A549 (cell line): ENCODE data around the gene CASK. TPM values are rescaled to one million over a fixed set of nuclear protein-coding genes. Genes with fewer than 3 reads are reported as not detected.
A peak's percentile ranks its signal among the peaks of the same experiment; 100 is the strongest.

Source experiments
- ATAC-seq, 2 experiments: fragments of 200-7000 bp in 1 of 2; fragments of >200 bp in 1 of 2; cut with Nextera tagmentation in 1 of 2; cut with Tn5 transposase in 1 of 2; 3 replicates each; pipeline versions ENCODE4 v1.8.0 to v1.9.1; 2018 to 2020; ENCODE audit warnings: mild to moderate bottlenecking in 1 of 2, moderate library complexity in 1 of 2
- CTCF ChIA-PET: fragments of 300-600 bp; sonication (Branson Sonifier 250); formaldehyde crosslinking; extraction: SDS; loops from one replicate; lab custom pipeline; 2021; ENCODE audit warnings: antibody characterized with exemption, inconsistent platforms; lab: Yijun Ruan, JAX
- POLR2A ChIA-PET: fragments of 350-600 bp; formaldehyde crosslinking; extraction: SDS; loops from one replicate; lab custom pipeline; 2021; ENCODE audit warnings: antibody characterized with exemption, inconsistent platforms; lab: Yijun Ruan, JAX
- DNase-seq, 2 experiments: peaks; one replicate each; pipeline versions ENCODE4 v3.0.0 to v3.0.0-alpha.2; 2011 to 2016; ENCODE audit warnings: low read depth in 1 of 2, low spot score in 1 of 2
- FAIRE-seq: peaks from 2 replicates; lab custom pipeline; 2011; peaks lifted over from hg19 to GRCh38; lab: Jason Lieb, UNC
- H3K27ac ChIP-seq, 2 experiments: fragments of >200 bp; sonication (Bioruptor Twin); formaldehyde crosslinking; 3 replicates each; pipeline ENCODE4 v1.5.1; 2016 to 2017
- H3K4me1 ChIP-seq: fragments of >200 bp; sonication (Bioruptor Twin); formaldehyde crosslinking; 3 replicates; pipeline ENCODE4 v1.6.1; 2016
- H3K4me2 ChIP-seq: fragments of >200 bp; sonication (Bioruptor Twin); formaldehyde crosslinking; 3 replicates; pipeline ENCODE4 v1.6.1; 2016
- H3K4me3 ChIP-seq: fragments of >200 bp; sonication (Bioruptor Twin); formaldehyde crosslinking; 3 replicates; pipeline ENCODE4 v1.5.1; 2016
- H3K9me3 ChIP-seq: fragments of >200 bp; sonication (Bioruptor Twin); formaldehyde crosslinking; 3 replicates; pipeline ENCODE4 v1.6.1; 2016
- CBX8 ChIP-seq: fragments of 200-600 bp; sonication (generic); IDR thresholded peaks from 2 replicates; pipeline ENCODE4 v1.6.1; 2016
- EP300 ChIP-seq, 2 experiments: fragments of >200 bp; sonication (Bioruptor Twin); formaldehyde crosslinking; IDR thresholded peaks; 2 replicates in 1 of 2; 3 replicates in 1 of 2; pipeline ENCODE4 v1.6.1; 2016 to 2017
- HDAC2 ChIP-seq: fragments of 200-600 bp; sonication (generic); IDR thresholded peaks from 2 replicates; pipeline ENCODE4 v1.6.1; 2016
- HES2 ChIP-seq: fragments of >200 bp; sonication (Bioruptor Twin); formaldehyde crosslinking; IDR thresholded peaks from 2 replicates; pipeline ENCODE4 v1.6.1; 2016
- HEYL ChIP-seq: fragments of 250-450 bp; sonication (Bioruptor Pico); IDR thresholded peaks from 2 replicates; pipeline ENCODE4 v1.8.0; 2021; ENCODE audit warnings: mild to moderate bottlenecking, moderate library complexity
- HOXA7 ChIP-seq: fragments of 250-450 bp; sonication (Bioruptor Pico); IDR thresholded peaks from 2 replicates; pipeline ENCODE4 v1.5.0; 2020; ENCODE audit warnings: mild to moderate bottlenecking, moderate library complexity
- HOXB13 ChIP-seq: fragments of 250-450 bp; sonication (Bioruptor Pico); IDR thresholded peaks from 2 replicates; pipeline ENCODE4 v1.5.0; 2020; ENCODE audit warnings: low read depth, mild to moderate bottlenecking, moderate library complexity
- JUN ChIP-seq, 2 experiments: fragments of >200 bp; sonication (Bioruptor Twin); formaldehyde crosslinking; IDR thresholded peaks; 2 replicates in 1 of 2; 3 replicates in 1 of 2; pipeline ENCODE4 v1.6.1; 2016 to 2017
- PHF8 ChIP-seq: fragments of 200-600 bp; sonication (generic); IDR thresholded peaks from 2 replicates; pipeline ENCODE4 v1.6.1; 2016; ENCODE audit warnings: low read depth, mild to moderate bottlenecking, antibody characterized with exemption, moderate library complexity, borderline replicate concordance
- RAD21 ChIP-seq, 2 experiments: fragments of >200 bp in 1 of 2; sonication (Bioruptor Twin) in 1 of 2; formaldehyde crosslinking in 1 of 2; IDR thresholded peaks in 1 of 2; conservative IDR thresholded peaks in 1 of 2; 2 replicates in 1 of 2; 3 replicates in 1 of 2; pipeline ENCODE4 v1.6.1; 2012 to 2018; ENCODE audit warnings: inconsistent platforms in 1 of 2
- RARB ChIP-seq: fragments of 250-450 bp; sonication (Bioruptor Pico); IDR thresholded peaks from 2 replicates; pipeline ENCODE4 v1.8.0; 2021; ENCODE audit warnings: mild to moderate bottlenecking, moderate library complexity
- RFX5 ChIP-seq: fragments of 450-650 bp; IDR thresholded peaks from 2 replicates; pipeline ENCODE4 v1.7.1; 2014; ENCODE audit warnings: antibody characterized with exemption, mild to moderate bottlenecking, moderate library complexity
- SREBF2 ChIP-seq: fragments of 450-650 bp; IDR thresholded peaks from 2 replicates; pipeline ENCODE4 v1.6.1; 2014; ENCODE audit warnings: mild to moderate bottlenecking, moderate library complexity
- TFCP2L1 ChIP-seq: fragments of 250-450 bp; sonication (Bioruptor Pico); IDR thresholded peaks from 2 replicates; pipeline ENCODE4 v1.5.0; 2021; ENCODE audit warnings: mild to moderate bottlenecking
- ZNF302 ChIP-seq: fragments of 250-450 bp; sonication (Bioruptor Pico); IDR thresholded peaks from 2 replicates; pipeline ENCODE4 v1.9.0; 2021; ENCODE audit warnings: inconsistent platforms, mild to moderate bottlenecking, moderate library complexity
- ZSCAN20 ChIP-seq: fragments of 250-450 bp; sonication (Bioruptor Pico); IDR thresholded peaks from 2 replicates; pipeline ENCODE4 v1.8.0; 2022; ENCODE audit warnings: mild to moderate bottlenecking, moderate library complexity
- WGBS: methylation state at CpG from one replicate; pipeline ENCODE4 v1.1.6; 2017; ENCODE audit errors: missing lambda C conversion rate; 5-methylcytosine and 5-hydroxymethylcytosine counted together
- polyA plus RNA-seq, 4 experiments: library from polyadenylated mRNA; depleted of rRNA in 3 of 4; stranded (reverse); fragments of >200 nt; fragmentation: RNase III in 1 of 4; extraction: RNeasy Plus Mini Kit Qiagen cat#74134 plus additional on column Dnase treatment in 1 of 4; gene quantifications; 2 replicates in 3 of 4; 3 replicates in 1 of 4; pipeline ENCODE4 v1.2.3, GENCODE V29; 2011 to 2017
- TF ChIP-seq, protein P1 (sequence below): fragments of >200 bp; sonication (Bioruptor Twin); formaldehyde crosslinking; IDR thresholded peaks from 3 replicates; pipeline ENCODE4 v1.6.1; 2016
- TF ChIP-seq, protein P2 (sequence below): fragments of 200-600 bp; sonication (generic); IDR thresholded peaks from 2 replicates; pipeline ENCODE4 v1.6.1; 2016; ENCODE audit warnings: antibody characterized with exemption, mild to moderate bottlenecking, moderate library complexity
- TF ChIP-seq, protein P3 (sequence below): fragments of 250-450 bp; sonication (Bioruptor Pico); IDR thresholded peaks from 2 replicates; pipeline ENCODE4 v1.5.0; 2021; ENCODE audit warnings: mild to moderate bottlenecking, moderate library complexity, borderline replicate concordance
- TF ChIP-seq, protein P4 (sequence below): IDR thresholded peaks from 2 replicates; pipeline ENCODE4 v1.6.1; 2012; ENCODE audit warnings: low read depth, borderline replicate concordance

Gene CASK
- polyA plus RNA-seq, 2 of the 4 experiments (the other 2 are of a cell fraction): 23.3 to 57.6 TPM

DNA sequence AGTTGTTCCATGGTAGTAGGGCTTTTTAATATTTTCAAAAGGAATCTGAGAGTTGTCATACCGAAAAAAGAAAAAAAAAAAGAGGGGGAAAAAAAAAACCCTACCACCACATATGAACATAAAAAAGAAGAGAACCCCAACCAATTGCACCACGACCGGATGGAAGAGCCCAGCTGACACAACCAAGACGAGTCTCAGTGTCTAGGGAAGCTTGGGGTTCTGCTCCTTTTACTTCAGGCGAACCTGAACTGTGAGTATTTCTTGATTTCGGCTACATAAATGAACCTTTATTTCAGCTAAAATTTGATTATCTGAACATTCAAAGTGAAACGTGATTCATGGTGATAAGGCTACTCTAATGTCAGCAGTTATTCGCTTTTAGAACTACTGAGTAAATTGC, 234.5 kb downstream of the CASK start, which contains the start of gene GPR34:
Gene GPR34 (plus strand): TSS at position 139 of the 400 bp plus-strand sequence. CDS start 6,661 bp downstream, outside the sequence.
- Histone ChIP-seq H3K4me1 (no peaks in the 10 kb centered on the region), H3K4me2 (no peak within 1 kb of the TSS), H3K27ac (no peak within 1 kb of the TSS), H3K4me3 (no peak within 1 kb of the TSS), H3K9me3 (no peaks in the 10 kb centered on the region)
- POLR2A ChIA-PET: no interaction called here
- CTCF ChIA-PET: interaction anchor here (0.7 kb wide), 1 partner anchor 176 kb away, joined by 3 read pairs; no protein-coding TSS in a partner anchor
- DNase-seq (no peak), FAIRE-seq (peak; percentile 18), ATAC-seq (no peak)
- WGBS: 87% methylated on average over 8 of the region's 8 CpGs
- TF ChIP-seq ZNF302 (CRISPR knock-in tag) (no peak), HOXB13 (CRISPR knock-in tag) (no peak), HDAC2 (no peak), EP300 (IDR thresholded peaks at IDR 0.05) (no peak), ZSCAN20 (CRISPR knock-in tag) (no peak), PHF8 (no peak), HEYL (CRISPR knock-in tag) (no peak), CBX8 (no peak), SREBF2 (no peak), JUN (IDR thresholded peaks at IDR 0.05) (no peak), TFCP2L1 (CRISPR knock-in tag) (no peak), RFX5 (no peak), RAD21 (conservative IDR thresholded peaks at IDR 0.05 in 1 of 2, IDR thresholded peaks at IDR 0.05 in 1 of 2) (no peak), HES2 (no peak)
- TF ChIP-seq, protein P1, sequence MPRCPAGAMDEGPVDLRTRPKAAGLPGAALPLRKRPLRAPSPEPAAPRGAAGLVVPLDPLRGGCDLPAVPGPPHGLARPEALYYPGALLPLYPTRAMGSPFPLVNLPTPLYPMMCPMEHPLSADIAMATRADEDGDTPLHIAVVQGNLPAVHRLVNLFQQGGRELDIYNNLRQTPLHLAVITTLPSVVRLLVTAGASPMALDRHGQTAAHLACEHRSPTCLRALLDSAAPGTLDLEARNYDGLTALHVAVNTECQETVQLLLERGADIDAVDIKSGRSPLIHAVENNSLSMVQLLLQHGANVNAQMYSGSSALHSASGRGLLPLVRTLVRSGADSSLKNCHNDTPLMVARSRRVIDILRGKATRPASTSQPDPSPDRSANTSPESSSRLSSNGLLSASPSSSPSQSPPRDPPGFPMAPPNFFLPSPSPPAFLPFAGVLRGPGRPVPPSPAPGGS: no peak
- TF ChIP-seq, protein P2, sequence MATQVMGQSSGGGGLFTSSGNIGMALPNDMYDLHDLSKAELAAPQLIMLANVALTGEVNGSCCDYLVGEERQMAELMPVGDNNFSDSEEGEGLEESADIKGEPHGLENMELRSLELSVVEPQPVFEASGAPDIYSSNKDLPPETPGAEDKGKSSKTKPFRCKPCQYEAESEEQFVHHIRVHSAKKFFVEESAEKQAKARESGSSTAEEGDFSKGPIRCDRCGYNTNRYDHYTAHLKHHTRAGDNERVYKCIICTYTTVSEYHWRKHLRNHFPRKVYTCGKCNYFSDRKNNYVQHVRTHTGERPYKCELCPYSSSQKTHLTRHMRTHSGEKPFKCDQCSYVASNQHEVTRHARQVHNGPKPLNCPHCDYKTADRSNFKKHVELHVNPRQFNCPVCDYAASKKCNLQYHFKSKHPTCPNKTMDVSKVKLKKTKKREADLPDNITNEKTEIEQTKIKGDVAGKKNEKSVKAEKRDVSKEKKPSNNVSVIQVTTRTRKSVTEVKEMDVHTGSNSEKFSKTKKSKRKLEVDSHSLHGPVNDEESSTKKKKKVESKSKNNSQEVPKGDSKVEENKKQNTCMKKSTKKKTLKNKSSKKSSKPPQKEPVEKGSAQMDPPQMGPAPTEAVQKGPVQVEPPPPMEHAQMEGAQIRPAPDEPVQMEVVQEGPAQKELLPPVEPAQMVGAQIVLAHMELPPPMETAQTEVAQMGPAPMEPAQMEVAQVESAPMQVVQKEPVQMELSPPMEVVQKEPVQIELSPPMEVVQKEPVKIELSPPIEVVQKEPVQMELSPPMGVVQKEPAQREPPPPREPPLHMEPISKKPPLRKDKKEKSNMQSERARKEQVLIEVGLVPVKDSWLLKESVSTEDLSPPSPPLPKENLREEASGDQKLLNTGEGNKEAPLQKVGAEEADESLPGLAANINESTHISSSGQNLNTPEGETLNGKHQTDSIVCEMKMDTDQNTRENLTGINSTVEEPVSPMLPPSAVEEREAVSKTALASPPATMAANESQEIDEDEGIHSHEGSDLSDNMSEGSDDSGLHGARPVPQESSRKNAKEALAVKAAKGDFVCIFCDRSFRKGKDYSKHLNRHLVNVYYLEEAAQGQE: no peak
- TF ChIP-seq, protein P3, sequence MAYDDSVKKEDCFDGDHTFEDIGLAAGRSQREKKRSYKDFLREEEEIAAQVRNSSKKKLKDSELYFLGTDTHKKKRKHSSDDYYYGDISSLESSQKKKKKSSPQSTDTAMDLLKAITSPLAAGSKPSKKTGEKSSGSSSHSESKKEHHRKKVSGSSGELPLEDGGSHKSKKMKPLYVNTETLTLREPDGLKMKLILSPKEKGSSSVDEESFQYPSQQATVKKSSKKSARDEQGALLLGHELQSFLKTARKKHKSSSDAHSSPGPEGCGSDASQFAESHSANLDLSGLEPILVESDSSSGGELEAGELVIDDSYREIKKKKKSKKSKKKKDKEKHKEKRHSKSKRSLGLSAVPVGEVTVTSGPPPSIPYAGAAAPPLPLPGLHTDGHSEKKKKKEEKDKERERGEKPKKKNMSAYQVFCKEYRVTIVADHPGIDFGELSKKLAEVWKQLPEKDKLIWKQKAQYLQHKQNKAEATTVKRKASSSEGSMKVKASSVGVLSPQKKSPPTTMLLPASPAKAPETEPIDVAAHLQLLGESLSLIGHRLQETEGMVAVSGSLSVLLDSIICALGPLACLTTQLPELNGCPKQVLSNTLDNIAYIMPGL (CRISPR knock-in tag): no peak
- TF ChIP-seq, protein P4, sequence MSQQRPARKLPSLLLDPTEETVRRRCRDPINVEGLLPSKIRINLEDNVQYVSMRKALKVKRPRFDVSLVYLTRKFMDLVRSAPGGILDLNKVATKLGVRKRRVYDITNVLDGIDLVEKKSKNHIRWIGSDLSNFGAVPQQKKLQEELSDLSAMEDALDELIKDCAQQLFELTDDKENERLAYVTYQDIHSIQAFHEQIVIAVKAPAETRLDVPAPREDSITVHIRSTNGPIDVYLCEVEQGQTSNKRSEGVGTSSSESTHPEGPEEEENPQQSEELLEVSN: no peak

GRCh38 chrX:41688156-41688555, 235.2 kb downstream of the CASK start:
- peak; percentile 56 for FAIRE-seq

More at GRCh38 chrX:41688156-41688555, 235.2 kb downstream of the CASK start:
- ATAC-seq: no peak
- Histone ChIP-seq H3K27ac (no peak overlapping the region), H3K4me1 (no peaks in the 10 kb centered on the region), H3K4me3 (no peak overlapping the region), H3K4me2 (no peak overlapping the region), H3K9me3 (no peaks in the 10 kb centered on the region)
- WGBS: 85% methylated on average over 2 of the region's 2 CpGs
- no peak for DNase-seq
- ChIA-PET POLR2A (no interaction called here), CTCF (interaction anchor here (0.7 kb wide), 1 partner anchor 175 kb away, joined by 3 read pairs; no protein-coding TSS in a partner anchor)
- TF ChIP-seq HOXA7 (CRISPR knock-in tag) (no peak), TFCP2L1 (CRISPR knock-in tag) (no peak), HES2 (no peak), HOXB13 (CRISPR knock-in tag) (no peak), RARB (CRISPR knock-in tag) (no peak)
